NCI-H2081 treated with DMSO at 0.1 percent for 48 hours (cell line): ENCODE measurements around the gene SELENOP.
A peak's percentile ranks its signal among the peaks of the same experiment; 100 is the strongest.
"Not testable (repeated sequence)": the region's sequence is repeated elsewhere in the genome, so short reads cannot be mapped to it uniquely, and the experiment has no call there.

Experiments used
- DNase-seq: peaks from one replicate; lab custom pipeline; 2025; lab: John Stamatoyannopoulos, UW

SELENOP gene

GRCh38 chr5:42811591-42812446 is at the start of gene SELENOP:
TSS of gene SELENOP (minus strand) at chr5:42811892. CDS start at chr5:42808353, 3,539 bp downstream.
- peak; percentile 72 for DNase-seq

DNA sequence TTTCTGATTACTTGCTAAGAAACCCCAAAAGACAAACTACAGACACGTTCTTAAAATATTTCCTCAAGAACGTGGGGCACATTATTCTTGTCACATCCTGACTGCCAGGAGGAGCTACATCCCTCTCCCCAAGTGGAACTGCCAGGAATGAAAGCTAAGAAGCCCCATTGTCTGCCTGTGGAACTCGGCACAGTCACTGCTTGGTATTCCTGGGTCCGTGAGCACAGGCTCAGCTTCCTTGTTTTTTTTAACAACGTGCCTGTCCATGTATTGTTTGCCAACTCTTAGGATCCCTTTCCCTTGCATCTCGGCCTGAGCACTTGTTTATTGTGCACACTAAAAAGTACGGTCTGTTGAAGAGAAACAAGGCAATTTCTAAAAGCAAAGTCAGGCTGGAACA is 47.0 kb upstream of the SELENOP start:
- DNase-seq, result no peak

- DNase-seq, result no peak
These were observed 46.4 kb upstream of the SELENOP start for GRCh38 chr5:42858031-42858643.

- DNase-seq, result no peak
These were observed 44.1 kb upstream of the SELENOP start for GRCh38 chr5:42855811-42856210.

DNA sequence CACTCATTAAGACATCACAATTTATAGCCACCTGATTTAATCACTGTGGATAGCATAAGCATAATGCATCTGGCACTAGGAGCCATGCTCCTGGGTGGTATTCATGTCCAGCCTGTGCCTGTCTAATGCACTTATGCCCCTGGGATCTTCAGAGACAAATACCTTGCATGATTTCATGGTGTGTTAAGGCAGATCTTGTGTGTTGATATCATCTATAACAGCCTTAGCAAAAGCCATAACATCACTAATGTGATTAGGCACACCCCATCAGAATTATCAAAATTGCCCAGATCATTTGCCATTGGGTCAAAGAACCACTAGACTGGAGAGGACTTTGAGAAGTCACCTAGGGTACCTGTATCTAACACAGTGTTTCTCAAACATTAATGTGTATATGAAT is 43.7 kb upstream of the SELENOP start:
- no peak for DNase-seq

DNA sequence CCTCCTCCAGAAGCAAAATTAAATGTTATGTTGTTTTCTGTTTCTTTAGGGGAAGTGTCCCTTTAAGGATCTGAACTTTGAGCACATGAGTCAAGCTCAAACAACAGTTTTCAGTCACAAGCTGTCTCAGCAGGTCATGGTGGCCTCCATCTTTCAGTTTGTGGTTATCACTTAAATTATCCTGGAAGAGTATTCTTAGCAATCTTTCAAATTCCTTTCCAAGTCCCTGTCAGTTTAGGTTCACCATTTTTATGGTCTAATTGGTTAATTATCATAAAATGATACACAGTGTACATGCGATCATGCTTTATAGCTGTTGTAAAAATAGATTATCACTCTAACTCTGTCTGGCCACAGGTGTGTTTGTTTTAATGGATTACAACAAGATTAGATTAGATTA is 43.1 kb upstream of the SELENOP start:
- no peak for DNase-seq

DNA sequence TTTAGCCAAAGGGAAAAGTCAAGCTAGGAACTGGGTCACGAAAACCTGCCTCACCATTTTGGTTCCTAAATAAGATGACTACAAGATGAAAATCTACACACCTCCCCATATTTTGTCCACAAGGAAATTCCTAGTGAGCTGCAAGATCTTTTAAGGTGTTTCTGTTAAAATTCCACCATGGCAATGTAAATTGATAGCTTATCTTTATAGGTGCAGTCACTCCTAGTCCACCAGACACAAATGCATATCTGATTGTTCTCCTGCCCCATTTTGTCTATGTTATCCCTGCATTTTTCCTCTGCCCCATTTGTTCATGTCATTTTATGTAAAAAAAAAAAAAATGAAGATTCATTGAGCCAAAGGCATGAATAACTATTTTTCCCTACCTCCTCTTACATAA is 41.1 kb upstream of the SELENOP start:
- DNase-seq, result no peak

- DNase-seq, result no peak
These were observed 39.8 kb upstream of the SELENOP start for GRCh38 chr5:42851481-42851880.

- no peak for DNase-seq
These were observed 36.9 kb upstream of the SELENOP start for GRCh38 chr5:42848545-42848944.

GRCh38 chr5:42844408-42844807 is 32.7 kb upstream of the SELENOP start:
- not testable (repeated sequence) for DNase-seq

DNA sequence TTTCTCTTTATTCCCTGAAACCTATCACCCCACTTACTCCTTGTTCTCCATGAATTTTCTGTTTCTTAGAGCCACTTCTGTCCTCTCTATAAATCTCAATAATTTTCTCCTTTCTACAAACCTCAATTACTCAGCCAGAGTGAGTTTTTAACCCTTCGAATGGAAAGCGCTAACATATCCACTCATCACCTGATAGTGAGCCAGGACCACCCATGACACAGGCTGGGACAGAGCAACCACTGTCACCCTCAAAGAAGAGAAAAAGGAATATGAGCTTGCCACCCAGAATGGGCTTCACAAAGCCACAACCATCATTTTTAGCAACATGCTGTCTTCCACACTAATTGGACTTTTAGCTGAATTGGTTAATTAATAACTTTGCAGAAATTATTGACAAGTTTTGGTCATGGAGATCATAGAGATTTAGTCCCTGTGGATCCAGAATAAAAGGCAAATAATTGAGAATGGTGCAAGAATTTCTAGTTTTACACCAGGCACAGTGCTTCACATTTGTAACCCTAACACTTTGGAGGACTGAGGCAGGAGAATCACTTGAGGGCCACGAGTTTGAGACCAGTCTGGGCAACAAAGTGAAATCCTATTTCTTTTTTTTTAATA is 32.1 kb upstream of the SELENOP start:
- DNase-seq, result no peak

DNA sequence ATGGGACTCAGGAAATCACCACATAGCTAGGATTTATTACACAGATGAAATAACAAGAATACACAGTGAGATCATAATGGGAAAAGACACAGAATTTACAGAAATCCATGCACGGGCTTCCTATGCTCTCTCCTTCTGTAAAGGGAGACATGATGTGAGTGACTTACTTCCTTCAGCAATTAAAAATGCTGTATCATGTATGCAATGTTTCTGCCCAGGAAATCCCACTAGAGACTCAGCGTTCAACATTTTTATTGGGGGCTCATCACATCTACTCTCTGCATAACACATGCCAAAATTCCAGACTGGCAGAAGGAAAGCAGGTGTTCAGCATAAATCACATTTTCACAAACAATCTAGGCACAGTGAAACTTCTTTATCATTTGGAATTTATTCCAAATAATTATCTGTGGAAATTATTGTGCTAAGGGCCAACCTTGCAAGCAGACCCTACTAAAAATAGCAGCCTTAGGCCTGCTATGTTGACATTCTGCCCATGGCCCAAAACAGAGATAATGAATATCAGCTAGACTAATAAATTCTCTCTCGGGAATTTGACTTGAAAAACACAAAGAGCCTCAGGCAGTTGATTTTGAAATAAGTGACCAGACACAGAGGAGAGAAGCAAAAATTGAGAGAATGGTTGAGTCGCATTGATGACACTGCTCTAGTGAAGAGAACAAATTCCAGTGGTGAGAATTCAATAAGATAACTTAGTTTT is 31.4 kb upstream of the SELENOP start:
- no peak for DNase-seq

DNA sequence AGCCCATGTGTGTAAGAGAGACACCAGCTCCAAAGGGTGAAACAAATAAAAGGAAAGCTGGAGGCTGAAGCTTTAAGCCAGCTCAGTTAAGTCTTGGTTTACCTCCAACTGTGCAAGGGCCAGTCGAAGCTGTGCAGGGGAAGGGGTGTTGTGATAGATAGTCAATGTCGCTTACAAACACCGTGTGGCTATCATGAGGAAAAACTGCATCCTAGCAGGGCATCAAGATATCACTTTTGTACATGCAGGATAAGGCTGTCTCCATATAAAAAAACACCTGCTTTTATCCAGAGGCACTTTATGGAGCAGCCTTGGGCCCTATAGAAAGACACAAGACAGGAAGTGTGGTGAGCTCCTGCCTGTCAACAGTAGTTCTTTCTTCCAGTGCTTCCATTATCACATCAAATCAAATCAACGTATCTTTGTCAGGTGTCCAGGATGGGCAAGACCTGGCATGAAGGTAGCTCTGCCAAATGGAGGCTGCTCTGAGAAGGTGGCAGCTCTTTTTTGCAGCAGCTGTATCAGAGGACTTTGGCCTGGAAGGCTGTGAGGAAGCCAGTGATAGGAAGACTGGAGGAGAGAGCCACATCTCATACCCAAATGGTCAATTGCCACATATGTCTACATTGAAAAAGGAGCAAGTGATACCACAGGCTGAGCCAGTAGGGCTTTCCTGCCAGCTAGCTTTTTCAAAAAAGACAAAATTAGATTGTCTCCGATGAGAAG is 29.3 kb upstream of the SELENOP start:
- DNase-seq, result no peak

DNA sequence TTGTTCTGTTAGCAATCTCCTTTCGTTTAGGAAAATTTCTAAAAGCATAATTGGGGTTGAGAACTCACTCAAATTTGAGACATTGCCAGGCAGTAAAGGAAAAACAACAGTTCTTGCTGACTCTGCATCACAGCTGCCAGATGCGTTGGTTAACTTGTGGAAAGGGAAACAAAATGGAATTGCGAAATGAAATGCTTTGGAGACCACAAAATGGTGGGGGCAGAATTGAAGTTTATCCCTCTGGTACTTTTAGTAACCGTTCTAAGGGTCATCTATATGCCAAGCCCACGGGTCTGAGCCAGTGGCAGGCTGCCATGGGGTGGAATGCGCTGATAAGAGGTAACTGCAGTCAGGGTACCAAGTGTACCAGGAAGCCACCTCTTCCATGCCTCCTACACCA is 28.6 kb upstream of the SELENOP start:
- DNase-seq, result no peak

DNA sequence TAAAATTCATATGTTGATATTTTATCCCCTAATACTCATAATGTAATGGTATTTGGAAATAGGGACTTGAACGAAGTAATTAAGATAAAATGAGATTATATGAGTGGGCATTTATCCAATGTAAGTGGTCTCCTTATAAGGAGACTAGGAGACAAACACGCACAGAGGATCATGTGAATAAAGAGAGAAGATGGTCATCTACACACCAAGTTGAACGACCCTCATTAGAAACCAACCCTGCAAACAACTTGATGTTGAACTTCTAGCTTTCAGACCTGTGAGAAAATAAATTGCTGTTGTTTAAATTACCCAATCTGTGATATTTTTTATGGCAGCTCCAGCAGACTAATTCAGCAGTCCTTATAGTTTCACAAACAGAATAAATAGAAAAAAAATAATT is 27.5 kb upstream of the SELENOP start:
- no peak for DNase-seq

DNA sequence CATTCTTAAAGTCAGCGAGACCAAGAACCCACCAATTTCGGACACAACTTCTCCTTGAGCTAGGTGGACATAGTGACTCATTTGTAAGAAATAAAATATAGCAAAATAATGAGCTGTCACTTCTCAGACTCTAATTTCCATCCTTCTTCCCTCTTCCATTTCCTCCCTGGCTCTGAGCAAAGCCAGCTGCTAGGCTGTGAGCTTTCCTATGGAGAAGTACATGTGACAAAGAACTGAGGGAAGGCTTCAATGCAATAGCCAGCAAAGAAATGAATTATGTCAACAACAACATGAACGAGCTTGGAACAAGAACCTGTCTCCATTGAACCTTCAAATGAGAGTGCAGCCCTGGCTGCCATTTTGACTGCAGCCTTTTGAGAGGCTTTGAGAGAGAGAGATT is 25.9 kb upstream of the SELENOP start:
- no peak for DNase-seq

DNA sequence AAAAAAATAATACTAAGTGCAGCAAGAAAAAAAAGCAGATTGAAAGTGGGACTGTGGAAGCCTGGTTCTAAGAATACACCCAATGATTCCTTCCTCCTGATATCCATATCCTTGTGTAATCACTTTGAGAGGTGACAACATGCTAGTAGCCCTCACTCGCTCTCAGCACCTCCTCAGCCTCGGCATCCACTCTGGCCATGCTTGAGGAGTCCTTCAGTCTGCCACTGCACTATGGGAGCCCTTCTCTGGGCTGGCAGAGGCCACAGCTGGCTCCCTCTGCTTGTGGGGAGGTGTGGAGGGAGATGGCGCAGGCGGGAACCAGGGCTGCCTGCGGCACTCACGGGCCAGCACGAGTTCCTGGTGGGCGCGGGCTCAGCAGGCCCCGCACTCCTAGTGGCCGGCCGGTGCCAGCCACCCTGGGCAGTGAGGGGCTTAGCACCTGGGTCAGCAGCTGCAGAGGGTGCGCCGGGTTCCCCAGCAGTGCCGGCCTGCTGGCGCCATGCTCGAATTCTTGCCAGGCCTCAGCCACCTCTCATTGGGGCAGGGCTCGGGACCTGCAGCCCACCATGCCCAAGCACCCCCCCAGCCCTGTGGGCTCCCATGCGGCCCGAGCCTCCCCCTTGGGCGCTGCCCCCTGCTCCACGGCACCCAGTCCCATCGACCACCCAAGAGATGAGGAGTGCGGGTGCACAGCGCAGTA is 24.5 kb upstream of the SELENOP start:
- no peak for DNase-seq

DNA sequence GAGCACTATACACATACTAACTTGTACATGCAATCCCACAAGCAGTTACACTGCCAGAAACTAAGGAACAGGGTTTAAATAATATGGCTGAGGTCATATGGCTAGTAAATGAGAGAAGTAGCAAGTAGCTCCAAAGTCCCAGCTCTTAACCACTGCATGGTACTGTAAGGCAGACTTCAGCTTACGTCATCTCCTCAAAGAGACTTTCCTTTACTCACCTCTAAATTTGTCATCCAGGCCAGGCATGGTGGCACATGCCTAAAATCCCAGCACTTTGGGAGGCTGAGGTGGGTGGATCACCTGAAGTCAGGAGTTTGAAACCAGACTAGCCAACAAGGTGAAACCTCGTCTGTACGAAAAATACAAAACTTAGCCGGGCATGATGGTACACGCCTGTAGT is 20.4 kb upstream of the SELENOP start:
- no peak for DNase-seq

- DNase-seq, result no peak
These were observed 19.2 kb upstream of the SELENOP start for GRCh38 chr5:42830924-42831323.

- DNase-seq, result no peak
These were observed 17.0 kb upstream of the SELENOP start for GRCh38 chr5:42828671-42829070.
